SK-N-SH treated with all-trans-retinoic acid at 6 μM for 48 hours (cell line): ENCODE measurements around the gene CACNG1.

Source experiments
- ATAC-seq: fragments of 200-7000 bp; cut with Tn5 transposase; 3 replicates; pipeline ENCODE4 v1.9.1; 2020; ENCODE audit warnings: mild to moderate bottlenecking, moderate library complexity
- ARNTL ChIP-seq: fragments of 450-650 bp; formaldehyde crosslinking; IDR thresholded peaks from 2 replicates; pipeline ENCODE4 v1.5.0; 2020; ENCODE audit warnings: low read depth, mild to moderate bottlenecking, moderate library complexity, borderline replicate concordance
- BACH2 ChIP-seq: fragments of 250-450 bp; sonication (Bioruptor Pico); IDR thresholded peaks from 2 replicates; pipeline ENCODE4 v1.9.0; 2021; ENCODE audit warnings: mild to moderate bottlenecking, borderline replicate concordance
- CREB5 ChIP-seq: fragments of 250-450 bp; sonication (Bioruptor Pico); IDR thresholded peaks from 2 replicates; pipeline ENCODE4 v1.5.1; 2020; ENCODE audit warnings: low read depth, mild to moderate bottlenecking, moderate library complexity
- CSDC2 ChIP-seq: fragments of 250-450 bp; sonication (Bioruptor Pico); IDR thresholded peaks from 2 replicates; pipeline ENCODE4 v1.5.0; 2020; ENCODE audit warnings: mild to moderate bottlenecking, moderate library complexity
- CSRNP3 ChIP-seq: fragments of 250-450 bp; sonication (Bioruptor Pico); IDR thresholded peaks from 2 replicates; pipeline ENCODE4 v1.5.1; 2021; ENCODE audit warnings: mild to moderate bottlenecking, moderate library complexity
- ESRRG ChIP-seq: fragments of 250-450 bp; sonication (Bioruptor Pico); IDR thresholded peaks from 2 replicates; pipeline ENCODE4 v1.6.1; 2021; ENCODE audit warnings: mild to moderate bottlenecking
- GLIS3 ChIP-seq: fragments of 250-450 bp; sonication (Bioruptor Pico); IDR thresholded peaks from 2 replicates; pipeline ENCODE4 v1.5.0; 2020; ENCODE audit warnings: mild to moderate bottlenecking, moderate library complexity
- ISL1 ChIP-seq: fragments of 250-450 bp; sonication (Bioruptor Pico); IDR thresholded peaks from 2 replicates; pipeline ENCODE4 v2.1.2; 2022; ENCODE audit warnings: mild to moderate bottlenecking, moderate library complexity
- OSR1 ChIP-seq: fragments of 250-450 bp; sonication (Bioruptor Pico); IDR thresholded peaks from 2 replicates; pipeline ENCODE4 v1.8.0; 2022; ENCODE audit warnings: moderate library complexity, mild to moderate bottlenecking, inconsistent platforms
- PPARA ChIP-seq: fragments of 250-450 bp; sonication (Bioruptor Pico); IDR thresholded peaks from 2 replicates; pipeline ENCODE4 v1.5.0; 2020; ENCODE audit warnings: mild to moderate bottlenecking, borderline replicate concordance
- RARB ChIP-seq: fragments of 250-450 bp; sonication (Bioruptor Pico); IDR thresholded peaks from 2 replicates; pipeline ENCODE4 v1.8.0; 2021; ENCODE audit warnings: mild to moderate bottlenecking, moderate library complexity
- SNAI2 ChIP-seq: fragments of 250-450 bp; sonication (Bioruptor Pico); IDR thresholded peaks from 2 replicates; pipeline ENCODE4 v1.5.0; 2020; ENCODE audit warnings: mild to moderate bottlenecking, moderate library complexity
- TOX ChIP-seq: fragments of 250-450 bp; sonication (Bioruptor Pico); IDR thresholded peaks from 2 replicates; pipeline ENCODE4 v1.8.0; 2021; ENCODE audit warnings: mild to moderate bottlenecking, moderate library complexity, borderline replicate concordance
- TSHZ2 ChIP-seq: fragments of 250-450 bp; sonication (Bioruptor Pico); IDR thresholded peaks from 2 replicates; pipeline ENCODE4 v1.5.0; 2020; ENCODE audit warnings: mild to moderate bottlenecking, moderate library complexity
- ZC3H10 ChIP-seq: fragments of 250-450 bp; sonication (Bioruptor Pico); IDR thresholded peaks from 2 replicates; pipeline ENCODE4 v1.5.1; 2021; ENCODE audit warnings: mild to moderate bottlenecking, moderate library complexity
- ZFP3 ChIP-seq: fragments of 250-450 bp; sonication (Bioruptor Pico); IDR thresholded peaks from 2 replicates; pipeline ENCODE4 v1.5.0; 2020; ENCODE audit warnings: mild to moderate bottlenecking, moderate library complexity
- ZFP30 ChIP-seq: fragments of 450-650 bp; formaldehyde crosslinking; IDR thresholded peaks from 2 replicates; pipeline ENCODE4 v1.5.0; 2022; ENCODE audit warnings: mild to moderate bottlenecking, moderate library complexity
- ZNF565 ChIP-seq: fragments of 450-650 bp; formaldehyde crosslinking; conservative IDR thresholded peaks from 2 replicates; pipeline ENCODE4 v1.5.0; 2020; ENCODE audit warnings: low read depth, mild to moderate bottlenecking, moderate library complexity
- ZNF70 ChIP-seq: fragments of 450-650 bp; formaldehyde crosslinking; IDR thresholded peaks from 2 replicates; pipeline ENCODE4 v1.5.0; 2020; ENCODE audit warnings: mild to moderate bottlenecking, moderate library complexity
- ZNF8 ChIP-seq: fragments of 450-650 bp; formaldehyde crosslinking; IDR thresholded peaks from 2 replicates; pipeline ENCODE4 v1.5.0; 2020; ENCODE audit warnings: mild to moderate bottlenecking, moderate library complexity
- TF ChIP-seq, protein P1 (sequence below): fragments of 250-450 bp; sonication (Bioruptor Pico); IDR thresholded peaks from 2 replicates; pipeline ENCODE4 v1.8.0; 2021; ENCODE audit warnings: low read depth, mild to moderate bottlenecking, moderate library complexity, borderline replicate concordance

The CACNG1 gene

DNA sequence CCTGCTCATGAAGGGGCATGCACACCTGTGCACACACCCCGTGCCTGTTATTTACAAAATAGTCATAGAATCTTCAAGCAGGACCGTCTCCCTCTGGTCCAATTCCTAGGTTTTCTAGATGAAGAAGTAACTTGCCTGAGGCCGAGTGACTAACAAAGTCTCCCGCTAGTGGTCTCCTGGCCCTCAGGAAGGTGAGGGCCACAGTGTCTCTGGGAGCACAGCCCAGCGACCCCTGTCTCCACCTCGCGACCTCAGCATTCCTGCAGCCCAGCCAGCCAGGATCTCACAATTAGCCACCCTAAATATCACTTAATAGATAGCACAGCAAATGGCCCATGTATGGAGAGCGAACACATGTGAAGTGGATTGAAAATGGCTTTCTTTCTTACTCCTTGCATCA is 30.5 kb upstream of the CACNG1 start:
- ATAC-seq = no peak
- TF ChIP-seq ARNTL (CRISPR knock-in tag) (no peak), ZFP30 (CRISPR knock-in tag) (no peak), ZNF70 (CRISPR knock-in tag) (no peak), TSHZ2 (CRISPR knock-in tag) (no peak), ZNF8 (CRISPR knock-in tag) (no peak), RARB (CRISPR knock-in tag) (no peak), SNAI2 (no peak), ESRRG (no peak), CSDC2 (CRISPR knock-in tag) (no peak), ISL1 (CRISPR knock-in tag) (no peak), ZNF565 (no peak), TOX (CRISPR knock-in tag) (no peak), CSRNP3 (CRISPR knock-in tag) (no peak), GLIS3 (CRISPR knock-in tag) (no peak), OSR1 (CRISPR knock-in tag) (no peak), PPARA (CRISPR knock-in tag) (no peak)

DNA sequence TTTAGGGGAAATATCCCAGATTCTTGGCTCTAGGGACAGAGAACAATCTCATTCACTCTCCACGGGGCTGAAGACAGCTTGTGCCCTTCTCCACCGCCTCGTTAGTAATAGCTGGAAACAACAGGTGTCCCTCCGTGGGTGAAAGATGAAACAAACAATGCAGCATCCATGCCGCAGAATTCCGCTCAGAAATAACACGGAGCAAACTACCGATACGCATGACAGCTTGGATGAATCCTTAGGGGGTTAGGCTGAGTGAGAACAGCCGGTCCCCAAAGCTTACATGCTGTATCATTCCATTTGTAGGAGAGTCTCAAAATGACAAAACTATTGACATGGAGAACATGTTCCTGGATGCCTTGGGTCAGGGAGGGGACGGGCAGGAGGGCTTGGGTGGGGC is 29.4 kb upstream of the CACNG1 start:
- no peak for TF ChIP-seq PPARA (CRISPR knock-in tag)
- TF ChIP-seq, protein P1, sequence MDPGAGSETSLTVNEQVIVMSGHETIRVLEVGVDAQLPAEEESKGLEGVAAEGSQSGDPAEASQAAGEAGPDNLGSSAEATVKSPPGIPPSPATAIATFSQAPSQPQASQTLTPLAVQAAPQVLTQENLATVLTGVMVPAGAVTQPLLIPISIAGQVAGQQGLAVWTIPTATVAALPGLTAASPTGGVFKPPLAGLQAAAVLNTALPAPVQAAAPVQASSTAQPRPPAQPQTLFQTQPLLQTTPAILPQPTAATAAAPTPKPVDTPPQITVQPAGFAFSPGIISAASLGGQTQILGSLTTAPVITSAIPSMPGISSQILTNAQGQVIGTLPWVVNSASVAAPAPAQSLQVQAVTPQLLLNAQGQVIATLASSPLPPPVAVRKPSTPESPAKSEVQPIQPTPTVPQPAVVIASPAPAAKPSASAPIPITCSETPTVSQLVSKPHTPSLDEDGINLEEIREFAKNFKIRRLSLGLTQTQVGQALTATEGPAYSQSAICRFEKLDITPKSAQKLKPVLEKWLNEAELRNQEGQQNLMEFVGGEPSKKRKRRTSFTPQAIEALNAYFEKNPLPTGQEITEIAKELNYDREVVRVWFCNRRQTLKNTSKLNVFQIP = no peak
- TF ChIP-seq BACH2 (CRISPR knock-in tag) = no peak
- TF ChIP-seq GLIS3 (CRISPR knock-in tag) = no peak
- TF ChIP-seq CREB5 (CRISPR knock-in tag) = no peak
- no peak for TF ChIP-seq TOX (CRISPR knock-in tag)
- TF ChIP-seq ARNTL (CRISPR knock-in tag) = no peak
- no peak for TF ChIP-seq ESRRG
- TF ChIP-seq ZFP3 (CRISPR knock-in tag) = no peak
- no peak for TF ChIP-seq TSHZ2 (CRISPR knock-in tag)
- TF ChIP-seq ZNF565 = no peak
- no peak for TF ChIP-seq ZNF8 (CRISPR knock-in tag)
- TF ChIP-seq ZC3H10 (CRISPR knock-in tag) = no peak
- TF ChIP-seq ZNF70 (CRISPR knock-in tag) = no peak
- no peak for TF ChIP-seq ISL1 (CRISPR knock-in tag)
- ATAC-seq = no peak
